CD4-positive, alpha-beta T cell treated with Interferon gamma for 1 hour (primary cell): ENCODE data around the gene SLC12A3.
A peak's percentile ranks its signal among the peaks of the same experiment; 100 is the strongest.

ENCODE experiments used
- DNase-seq: peaks from one replicate; pipeline ENCODE4 v3.0.0-alpha.2; 2020

The SLC12A3 gene, protein sequence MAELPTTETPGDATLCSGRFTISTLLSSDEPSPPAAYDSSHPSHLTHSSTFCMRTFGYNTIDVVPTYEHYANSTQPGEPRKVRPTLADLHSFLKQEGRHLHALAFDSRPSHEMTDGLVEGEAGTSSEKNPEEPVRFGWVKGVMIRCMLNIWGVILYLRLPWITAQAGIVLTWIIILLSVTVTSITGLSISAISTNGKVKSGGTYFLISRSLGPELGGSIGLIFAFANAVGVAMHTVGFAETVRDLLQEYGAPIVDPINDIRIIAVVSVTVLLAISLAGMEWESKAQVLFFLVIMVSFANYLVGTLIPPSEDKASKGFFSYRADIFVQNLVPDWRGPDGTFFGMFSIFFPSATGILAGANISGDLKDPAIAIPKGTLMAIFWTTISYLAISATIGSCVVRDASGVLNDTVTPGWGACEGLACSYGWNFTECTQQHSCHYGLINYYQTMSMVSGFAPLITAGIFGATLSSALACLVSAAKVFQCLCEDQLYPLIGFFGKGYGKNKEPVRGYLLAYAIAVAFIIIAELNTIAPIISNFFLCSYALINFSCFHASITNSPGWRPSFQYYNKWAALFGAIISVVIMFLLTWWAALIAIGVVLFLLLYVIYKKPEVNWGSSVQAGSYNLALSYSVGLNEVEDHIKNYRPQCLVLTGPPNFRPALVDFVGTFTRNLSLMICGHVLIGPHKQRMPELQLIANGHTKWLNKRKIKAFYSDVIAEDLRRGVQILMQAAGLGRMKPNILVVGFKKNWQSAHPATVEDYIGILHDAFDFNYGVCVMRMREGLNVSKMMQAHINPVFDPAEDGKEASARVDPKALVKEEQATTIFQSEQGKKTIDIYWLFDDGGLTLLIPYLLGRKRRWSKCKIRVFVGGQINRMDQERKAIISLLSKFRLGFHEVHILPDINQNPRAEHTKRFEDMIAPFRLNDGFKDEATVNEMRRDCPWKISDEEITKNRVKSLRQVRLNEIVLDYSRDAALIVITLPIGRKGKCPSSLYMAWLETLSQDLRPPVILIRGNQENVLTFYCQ

DNA sequence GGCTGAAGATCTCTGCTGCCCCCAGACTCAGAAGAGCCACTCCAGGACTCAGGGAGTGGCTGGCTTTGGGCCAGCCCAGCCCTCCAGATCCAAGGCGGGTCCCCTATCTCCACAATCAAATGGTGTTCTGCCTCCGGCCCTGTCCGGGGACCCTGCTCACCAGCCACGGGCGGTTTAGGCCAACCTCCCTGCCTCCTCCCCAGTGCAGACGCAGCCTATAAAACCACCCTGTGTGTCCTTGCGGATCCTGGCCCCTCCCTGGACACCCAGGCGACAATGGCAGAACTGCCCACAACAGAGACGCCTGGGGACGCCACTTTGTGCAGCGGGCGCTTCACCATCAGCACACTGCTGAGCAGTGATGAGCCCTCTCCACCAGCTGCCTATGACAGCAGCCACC is at the start of gene SLC12A3:
Gene SLC12A3, plus strand, starts transcription at position 248 of the 400 bp plus-strand sequence. Its CDS starts 29 bp downstream, at position 277.
- DNase-seq = no peak

DNA sequence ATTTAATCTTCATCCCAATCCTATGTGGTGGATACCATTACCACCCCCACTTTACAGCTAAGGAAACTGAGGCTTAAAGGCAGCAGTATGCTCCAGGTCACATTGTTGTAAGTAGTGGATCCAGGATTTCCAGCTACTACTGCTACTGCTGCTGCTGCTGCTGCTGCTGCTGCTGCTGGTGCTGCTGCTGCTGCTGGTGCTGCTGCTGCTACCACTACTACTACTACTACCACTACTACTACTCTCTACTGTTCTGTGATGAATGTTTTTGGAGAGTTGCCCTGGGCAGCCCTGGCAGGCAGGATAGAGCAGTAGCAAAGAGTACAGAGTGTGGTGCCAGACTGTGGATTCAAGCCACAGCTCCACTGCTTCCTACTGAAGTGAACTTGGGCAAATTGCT is 49.3 kb upstream of the SLC12A3 start:
- DNase-seq = no peak

DNA sequence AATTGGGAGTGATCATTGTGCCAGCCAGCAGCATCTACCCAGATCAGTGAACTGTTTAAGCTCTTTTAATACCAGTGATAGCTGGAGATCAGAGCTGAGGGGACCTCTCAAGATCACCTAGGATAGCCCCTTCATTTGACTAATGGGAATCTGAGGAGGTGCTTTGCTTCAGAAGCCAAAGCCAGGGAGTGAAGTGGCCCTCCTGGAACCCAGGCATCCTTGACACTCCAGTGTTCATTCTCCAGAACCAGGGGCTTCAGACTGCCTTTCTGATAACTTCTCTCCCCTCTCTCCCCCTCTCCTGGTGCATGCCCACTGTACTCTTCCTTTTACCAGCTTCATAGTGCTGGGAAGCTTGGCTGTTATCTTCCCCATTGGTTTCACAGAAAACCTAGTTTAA is 48.0 kb upstream of the SLC12A3 start:
- DNase-seq = no peak

DNA sequence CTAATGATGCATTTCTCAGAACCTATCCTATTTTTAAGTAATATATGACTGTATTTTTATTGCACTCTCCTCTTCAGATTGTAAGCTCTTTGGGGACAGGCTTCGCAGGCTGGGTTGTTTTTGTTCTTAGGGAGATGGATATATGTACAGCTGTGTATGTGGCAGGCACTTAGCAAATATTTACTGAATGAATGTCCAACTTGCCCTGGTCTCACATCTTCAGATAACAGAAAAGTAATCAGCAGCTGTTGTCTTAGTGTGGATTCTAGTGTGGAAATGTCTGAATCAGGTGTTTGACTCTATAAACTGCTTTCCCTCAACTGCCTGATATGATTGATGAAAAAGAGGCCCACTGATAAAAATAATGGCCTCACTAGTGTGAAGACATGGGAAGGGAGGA is 47.1 kb upstream of the SLC12A3 start:
- no peak for DNase-seq

DNA sequence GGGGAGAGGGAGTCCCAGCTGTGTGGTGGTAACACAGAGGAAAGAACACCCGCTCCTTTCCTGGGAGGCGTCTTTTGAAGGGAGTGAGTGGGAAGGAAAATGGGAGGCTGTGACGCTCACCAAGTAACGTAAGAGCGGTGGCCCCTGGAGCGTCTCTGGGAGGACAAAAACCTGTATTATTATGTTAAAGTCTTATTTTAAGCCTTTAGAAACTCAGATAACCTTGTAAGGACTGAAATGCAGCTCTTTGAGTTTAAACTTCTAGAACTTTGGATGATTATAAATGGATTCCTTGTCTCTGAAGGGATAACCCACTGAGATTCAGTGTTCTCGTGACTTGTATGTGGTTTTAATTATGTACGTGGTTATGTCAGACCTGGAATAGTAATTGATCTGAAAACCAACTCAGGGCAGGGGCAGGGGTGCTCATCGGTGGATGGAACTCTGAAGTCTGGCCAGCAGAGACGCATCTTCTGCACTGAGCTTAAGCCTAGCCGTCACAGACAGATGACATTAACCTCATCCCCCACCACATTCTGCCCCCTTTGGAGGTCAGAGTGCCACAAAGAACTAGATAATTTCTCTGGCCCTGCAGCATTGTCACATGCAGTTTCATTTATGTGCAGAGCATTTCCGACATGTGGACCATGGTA is 41.8 kb upstream of the SLC12A3 start:
- DNase-seq = no peak

DNA sequence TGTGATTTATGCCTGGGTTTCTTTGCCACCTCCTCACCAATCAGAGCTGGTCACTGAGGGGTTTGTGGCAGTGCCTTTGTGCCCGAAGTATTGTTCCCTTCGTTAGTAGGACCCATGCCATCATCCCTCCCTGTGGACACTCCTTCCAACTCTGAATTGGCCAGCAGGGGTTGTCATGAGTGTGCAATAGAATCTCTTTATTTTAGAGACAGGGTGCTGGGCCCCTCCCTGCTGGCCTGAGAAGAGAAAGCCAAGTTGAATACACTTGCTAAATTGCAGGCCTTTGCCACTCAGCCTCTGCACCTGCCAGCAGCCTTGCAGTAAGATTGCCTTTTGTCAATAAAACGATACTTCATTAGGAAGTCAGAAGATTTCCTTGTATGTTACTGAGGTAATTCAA is 40.7 kb upstream of the SLC12A3 start:
- DNase-seq = no peak

DNA sequence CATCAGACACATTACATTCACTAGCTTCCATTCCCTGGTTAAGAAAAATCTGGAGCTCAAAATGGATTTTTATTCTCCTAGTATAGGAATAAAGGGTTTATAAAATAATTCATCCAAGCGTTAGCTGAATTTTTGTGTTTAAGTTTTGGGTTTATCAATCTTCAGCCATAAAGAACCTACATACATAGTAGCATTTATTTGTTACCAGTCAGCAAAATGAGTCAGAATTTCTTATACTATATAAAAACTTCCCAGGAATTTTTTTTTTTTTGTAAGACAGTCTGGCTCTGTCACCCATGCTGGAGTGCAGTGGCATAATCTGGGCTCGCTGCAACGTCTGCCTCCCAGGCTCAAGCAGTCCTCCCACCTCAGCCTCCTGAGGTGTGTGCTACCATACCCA is 40.2 kb upstream of the SLC12A3 start:
- no peak for DNase-seq

DNA sequence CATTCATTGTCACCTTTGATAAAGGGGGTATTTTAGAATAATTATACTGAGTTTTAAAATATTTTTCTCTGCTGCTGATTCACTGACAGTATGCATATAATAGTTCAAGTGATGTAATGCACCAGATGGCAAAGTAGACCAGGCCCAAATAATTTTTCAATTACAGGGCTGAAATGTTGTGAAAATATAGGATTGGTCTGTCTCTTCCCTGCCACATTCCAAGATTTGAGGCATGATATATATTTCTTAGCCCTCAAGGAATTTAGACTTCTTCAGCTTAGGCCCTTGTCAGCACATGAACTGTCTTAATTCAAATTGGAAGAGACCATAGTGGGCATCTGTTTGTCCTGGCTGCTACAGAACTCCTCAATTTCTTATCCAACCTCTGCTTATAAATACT is 39.2 kb upstream of the SLC12A3 start:
- no peak for DNase-seq

DNA sequence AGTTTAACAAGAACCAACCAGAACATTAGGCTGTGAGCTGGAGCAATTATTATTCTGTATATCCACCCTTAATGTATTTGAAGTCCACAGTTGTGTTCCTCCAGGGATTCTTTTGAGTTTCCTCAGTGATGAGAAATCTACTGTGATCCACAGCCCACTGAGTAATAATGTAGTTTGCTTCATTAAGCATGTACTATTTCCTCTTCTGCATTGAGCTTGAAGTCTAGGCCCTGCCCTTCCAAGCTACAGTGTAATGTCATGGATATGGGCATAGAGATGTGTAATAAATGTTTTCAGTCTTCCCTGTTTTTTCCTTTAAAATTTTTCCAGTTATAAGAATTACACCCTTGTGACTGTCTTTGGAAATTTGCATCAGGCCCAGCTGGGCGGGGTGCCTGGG is 36.4 kb upstream of the SLC12A3 start:
- DNase-seq = no peak

DNA sequence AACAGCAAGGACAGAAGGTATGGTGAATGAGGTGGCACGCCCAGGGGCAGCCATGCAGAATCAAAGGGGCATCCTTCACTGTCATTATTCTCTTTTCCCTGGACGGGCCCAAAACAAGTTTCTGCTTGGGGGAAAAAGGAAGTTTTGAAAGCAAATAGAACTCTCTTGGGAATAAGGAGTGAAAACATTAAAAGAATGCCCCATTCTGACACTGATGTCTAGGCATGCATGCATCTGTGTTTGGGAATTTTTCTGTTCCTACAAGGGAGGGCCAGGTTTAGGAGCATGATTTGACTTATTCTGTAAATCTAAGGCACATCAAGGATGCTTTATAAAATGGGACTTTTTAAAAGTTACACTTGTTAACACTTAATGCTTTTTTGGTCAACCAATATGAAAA is 34.3 kb upstream of the SLC12A3 start:
- DNase-seq = no peak

DNA sequence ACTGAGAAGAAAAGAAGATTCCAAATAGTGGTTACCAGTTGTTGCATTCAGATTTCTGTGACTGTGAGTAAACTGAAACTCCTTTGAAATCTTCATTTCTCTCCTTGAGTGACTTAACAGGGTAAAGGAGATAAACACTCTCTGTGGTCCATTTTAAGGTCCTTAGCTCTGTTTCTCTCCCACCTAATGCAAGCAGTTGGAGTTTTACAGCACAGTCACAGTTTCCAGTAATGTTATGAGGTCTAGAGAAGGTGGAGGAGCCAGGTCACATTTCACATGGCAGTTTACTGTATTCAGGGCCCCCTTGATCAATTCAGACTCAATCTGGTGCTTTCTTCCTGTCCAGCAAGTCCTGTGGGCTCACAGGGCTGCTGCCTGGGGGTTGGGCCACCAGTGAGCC is 32.2 kb upstream of the SLC12A3 start:
- no peak for DNase-seq

DNA sequence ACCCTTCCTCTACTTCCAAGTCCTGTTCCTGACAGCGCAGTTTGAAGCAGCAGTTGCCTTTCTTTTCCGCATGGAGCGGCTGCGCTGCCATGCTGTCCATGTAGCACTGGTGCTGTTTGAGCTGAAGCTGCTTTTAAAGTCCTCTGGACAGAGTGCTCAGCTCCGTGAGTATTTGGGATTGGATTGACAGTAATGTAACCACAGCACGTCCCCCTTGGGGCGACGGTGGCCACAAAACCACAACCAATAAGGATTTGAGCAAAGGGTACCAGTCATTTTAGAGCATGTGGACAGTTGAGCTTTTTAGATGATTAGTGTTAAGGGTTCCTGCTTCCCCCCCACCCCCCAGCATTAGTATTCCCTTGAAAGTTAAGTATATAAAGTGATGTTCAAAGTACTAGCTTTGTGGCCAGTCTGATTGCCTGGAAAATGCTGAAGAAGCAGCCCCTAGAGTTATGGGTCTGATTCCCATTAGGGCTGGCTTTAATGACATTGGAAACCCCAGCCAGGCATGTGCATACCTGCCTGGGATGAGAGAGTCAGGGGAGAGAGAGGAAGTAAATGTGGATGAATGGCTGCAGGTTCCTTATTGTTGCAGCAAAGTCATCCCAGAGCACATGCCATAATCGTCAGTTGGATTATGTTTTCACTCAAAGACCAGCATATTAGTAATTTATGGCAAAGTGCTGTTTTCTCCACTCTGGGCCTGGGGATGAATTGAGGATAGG is 31.6 kb upstream of the SLC12A3 start:
- no peak for DNase-seq

DNA sequence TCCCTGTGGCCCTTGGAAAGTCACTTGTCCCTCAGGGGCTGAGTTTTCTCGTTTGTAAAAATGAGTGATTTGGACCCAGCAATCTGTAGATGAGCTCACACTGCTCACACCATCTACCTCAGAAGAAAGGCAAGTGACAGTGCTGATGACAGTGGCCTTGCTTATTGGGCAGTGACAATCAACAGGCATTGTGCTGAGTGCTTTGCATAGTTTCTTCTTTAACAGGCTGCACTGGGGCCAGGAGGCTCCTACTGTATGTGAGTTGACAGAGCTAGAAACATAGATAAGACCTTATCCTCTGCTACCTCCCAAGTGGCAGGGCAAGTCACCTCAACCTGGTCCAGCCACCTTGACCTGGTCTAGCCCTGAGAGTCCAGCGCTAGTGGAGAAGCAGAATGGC is 29.7 kb upstream of the SLC12A3 start:
- DNase-seq = no peak

DNA sequence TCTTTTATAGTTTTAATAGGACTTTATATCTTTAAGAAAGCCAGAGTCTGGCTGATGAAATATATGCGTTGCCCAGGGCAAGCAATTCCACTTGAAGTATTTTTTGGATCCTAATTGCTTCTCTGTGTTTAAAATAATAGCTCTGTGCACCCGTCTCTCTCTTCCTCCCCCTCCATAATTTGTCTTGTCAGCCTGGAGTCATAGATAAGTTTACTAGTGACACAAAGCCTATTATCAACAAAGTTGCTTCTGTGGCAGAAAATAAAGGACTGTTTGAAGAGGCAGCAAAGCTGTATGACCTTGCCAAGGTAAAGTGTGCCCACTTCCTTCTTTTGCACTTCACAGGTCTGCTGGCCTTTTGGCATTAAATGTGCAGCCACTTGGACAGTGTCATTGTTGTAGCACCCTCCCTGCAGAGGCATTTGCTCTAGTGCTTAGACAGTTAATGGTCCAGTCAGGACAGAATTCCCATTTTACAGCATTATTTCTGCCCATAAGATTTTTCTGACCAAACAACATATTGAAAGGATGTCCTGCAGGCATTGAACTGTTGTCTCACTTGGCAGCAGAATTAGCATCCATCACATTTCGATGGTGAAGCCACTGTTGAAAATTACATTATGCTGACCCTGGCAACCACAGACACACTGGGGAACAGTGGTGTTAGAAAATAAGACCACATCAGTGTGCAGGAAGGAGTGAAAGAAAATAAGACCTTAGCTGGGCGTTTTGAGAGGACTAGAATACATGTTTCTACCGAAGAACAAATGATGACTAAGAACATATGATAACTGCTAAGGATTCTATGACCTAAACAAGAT is 28.4 kb upstream of the SLC12A3 start:
- no peak for DNase-seq

DNA sequence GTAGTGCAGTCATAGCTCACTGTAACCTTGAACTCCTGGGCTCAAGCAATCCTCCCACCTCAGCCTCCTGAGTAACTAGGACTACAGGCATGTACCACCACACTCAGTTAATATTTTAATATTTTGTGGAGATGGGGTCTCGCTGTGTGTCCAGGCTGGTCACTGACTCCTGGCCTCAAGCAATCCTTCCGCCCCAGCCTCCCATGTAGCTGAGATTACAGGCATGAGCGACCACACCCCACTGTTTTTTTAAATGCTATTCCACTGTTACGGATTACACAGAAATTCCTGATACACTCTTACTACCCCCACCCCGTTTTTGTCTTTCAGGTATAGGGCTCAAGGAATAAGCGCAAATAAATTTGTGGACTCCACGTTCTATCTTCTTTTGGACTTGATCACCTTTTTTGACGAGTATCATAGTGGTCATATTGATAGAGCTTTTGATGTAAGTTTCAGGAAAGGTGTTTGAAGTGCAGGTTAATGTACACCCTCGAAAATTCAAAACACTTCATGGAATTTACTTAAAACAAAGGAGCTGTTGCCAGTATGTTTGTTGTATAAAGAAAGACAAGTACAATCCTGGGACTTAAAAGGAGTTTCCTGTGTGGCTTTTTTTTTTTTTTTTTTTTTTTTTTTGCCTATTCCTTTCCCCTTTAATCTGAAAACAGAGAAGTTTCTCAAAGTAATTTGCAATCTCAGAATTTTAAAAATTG is 26.2 kb upstream of the SLC12A3 start:
- DNase-seq = no peak

DNA sequence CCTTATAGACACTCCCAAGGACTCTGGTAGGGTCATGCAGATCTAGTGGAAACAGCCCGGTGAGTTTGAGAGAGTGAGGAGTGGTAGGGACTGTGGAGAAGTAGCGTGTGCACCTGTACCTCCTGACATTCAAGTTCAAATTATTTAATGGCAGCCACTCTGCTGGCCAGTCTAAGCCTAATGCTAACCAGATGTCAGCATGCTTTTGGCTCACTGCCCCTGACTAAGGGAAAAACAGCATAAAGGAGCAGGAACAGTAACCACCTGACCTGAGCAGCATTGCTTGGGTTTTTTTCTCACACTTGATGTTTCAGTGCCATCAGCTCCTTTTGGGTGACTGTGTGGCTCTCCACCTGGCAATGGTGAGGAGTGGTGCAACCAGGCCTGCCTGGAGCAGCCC is 23.8 kb upstream of the SLC12A3 start:
- DNase-seq = no peak

DNA sequence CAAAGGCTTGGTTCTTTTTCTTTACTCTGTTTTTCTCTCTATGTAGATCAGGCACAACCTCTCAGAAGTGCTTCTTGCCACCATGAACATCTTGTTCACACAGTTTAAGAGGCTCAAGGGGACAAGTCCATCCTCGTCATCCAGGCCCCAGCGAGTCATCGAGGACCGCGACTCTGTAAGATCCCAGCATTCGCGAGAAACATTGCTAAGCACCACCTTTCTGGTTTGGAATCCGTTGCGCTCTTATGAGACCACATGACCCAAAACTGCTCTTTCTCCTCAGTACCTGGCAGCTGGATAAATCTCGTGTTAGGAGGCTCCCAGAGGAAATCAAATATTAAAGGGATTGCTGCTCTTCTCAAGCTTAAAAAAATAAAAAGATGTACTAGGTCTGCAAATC is 23.3 kb upstream of the SLC12A3 start:
- no peak for DNase-seq

DNA sequence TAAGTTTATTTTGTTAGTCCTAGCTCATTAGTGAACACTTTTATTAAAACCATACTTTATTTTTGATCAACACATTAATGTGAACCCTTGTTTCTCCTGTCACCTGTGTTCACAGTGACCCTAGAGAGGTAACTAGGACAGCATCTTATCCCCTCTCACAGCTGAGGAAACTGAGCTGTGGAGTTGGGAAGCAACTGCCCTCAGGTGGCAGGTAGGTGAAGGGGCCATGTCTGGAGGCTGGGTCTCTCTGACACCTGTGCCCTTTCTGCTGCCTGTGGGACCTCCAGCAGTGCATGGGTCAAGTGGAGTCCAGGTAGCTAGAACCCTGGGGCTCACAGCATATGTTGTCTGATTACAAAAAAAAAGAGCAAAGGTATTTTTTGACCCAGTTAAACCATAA is 22.9 kb upstream of the SLC12A3 start:
- DNase-seq = no peak

DNA sequence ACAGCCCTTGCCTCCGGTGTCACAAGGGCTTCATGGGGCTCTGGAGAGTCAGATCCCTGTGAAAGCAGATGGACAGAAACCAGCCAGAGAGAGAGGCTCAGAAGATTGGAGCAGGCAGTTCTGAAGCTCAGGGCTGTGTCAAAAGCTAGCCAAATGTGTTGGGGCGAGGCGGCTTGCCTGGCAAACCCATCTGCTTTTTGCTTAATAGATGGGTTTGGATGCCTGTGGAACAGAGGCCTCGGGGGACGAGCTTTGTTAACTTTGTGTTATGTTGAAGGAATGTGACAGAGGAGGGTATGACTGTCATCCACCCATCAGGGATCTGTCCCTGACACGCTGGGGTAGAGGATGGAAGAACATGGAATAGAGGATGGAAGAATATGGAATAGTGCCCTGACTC is 21.0 kb upstream of the SLC12A3 start:
- DNase-seq = no peak

DNA sequence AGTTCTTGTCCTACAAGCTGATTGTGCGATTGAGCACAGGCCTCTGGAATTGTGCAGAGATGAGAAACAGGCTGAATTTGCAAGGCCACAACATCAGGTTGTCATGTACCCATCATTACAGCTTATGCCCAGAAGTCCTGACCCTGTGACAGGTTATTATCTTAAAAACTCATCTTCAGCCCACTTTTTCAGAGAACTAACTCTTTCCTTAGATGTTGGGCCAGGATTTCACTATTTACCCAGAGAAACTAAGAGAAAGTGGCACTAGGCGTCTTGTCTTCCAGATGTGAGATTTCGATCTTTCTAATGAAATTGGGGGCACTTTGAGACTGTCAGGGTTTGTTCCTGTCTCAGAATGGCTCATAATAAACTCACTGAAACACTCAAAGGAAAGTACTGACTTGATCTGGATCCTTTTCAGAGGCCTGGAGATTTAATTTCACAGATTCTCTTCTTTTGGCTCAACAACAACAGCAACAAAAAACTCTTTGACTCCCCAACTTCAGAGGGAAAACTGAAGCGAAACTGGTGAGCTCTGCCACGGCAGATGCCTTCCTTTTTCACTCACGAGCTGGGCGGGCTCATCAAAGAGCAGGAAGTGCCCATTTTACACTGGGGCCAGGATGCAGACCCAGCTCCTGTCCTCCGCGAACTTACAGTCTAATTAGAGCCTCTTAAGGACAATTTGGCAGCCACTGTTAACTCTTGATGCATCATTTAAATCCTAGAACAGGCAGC is 17.7 kb upstream of the SLC12A3 start:
- peak; percentile 15 for DNase-seq
